ENCODE measurements around the gene ST6GALNAC4. TPM values are rescaled to one million over a fixed set of nuclear protein-coding genes. Genes with fewer than 3 reads are reported as not detected.
A peak's percentile ranks its signal among the peaks of the same experiment; 100 is the strongest.

The ST6GALNAC4 gene
- total and polyA plus RNA-seq, 9 of the 15 experiments (the other 6 are each of a cell fraction or from before 2014, with no cell fraction given) = 2.6 to 43.1 (median 15.4) TPM

DNA sequence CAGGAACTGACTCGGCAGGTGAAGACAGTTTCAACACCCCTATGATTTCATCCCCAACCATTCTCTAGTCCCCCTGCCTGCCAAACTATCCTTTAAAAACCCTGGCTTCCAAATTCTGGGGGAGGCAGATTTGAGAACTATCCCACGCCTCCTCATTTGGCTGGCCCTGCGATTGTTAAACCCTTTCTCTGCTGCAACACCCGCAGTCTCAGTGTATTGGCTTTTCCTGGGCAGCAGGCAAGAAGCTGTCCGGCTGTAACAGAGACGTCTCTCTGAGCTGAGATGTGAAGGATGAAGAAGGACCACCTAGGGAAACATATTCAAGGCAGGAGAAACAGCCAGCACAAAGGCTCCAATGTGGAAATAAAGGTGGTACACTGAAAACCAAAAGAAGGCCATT, 24.0 kb downstream of the ST6GALNAC4 start:
- BruUV-seq (replicated peaks) = no TSS peak
- FAIRE-seq = no peak
- Histone ChIP-seq H3K4me1 (replicated peaks in 1 of 2; ENCODE audit: control insufficient read depth in 2 of 2, insufficient read depth in 2 of 2, low read length in 2 of 2) (peaks cover 0 to 23% of the 10 kb centered on the region in 2 experiments; a peak in 4 of 5 replicates), H3K36me3 (ENCODE audit: control insufficient read depth, insufficient read depth, low read length) (peaks cover 79% of the 10 kb centered on the region), H2AFZ (ENCODE audit: low read depth, low read length) (no peak overlapping the region), H3K9me1 (ENCODE audit: control insufficient read depth, insufficient read depth, low read length) (no peaks in the 10 kb centered on the region), H3K4me3 (no peak overlapping the region), H4K20me1 (replicated peaks; ENCODE audit: control insufficient read depth, insufficient read depth, low read length) (no peaks in the 10 kb centered on the region), H3K4me2 (ENCODE audit: insufficient read depth, low read length) (no peak overlapping the region), H3K9ac (ENCODE audit: insufficient read depth in 1 of 2, low read depth in 2 of 2, low read length in 2 of 2) (no peak overlapping the region), H3K79me2 (ENCODE audit: control insufficient read depth, insufficient read depth, low read length) (peaks cover 13% of the 10 kb centered on the region), H3K9me3 (replicated peaks; ENCODE audit: control insufficient read depth, insufficient read depth, low read depth, low read length) (peaks cover 4% of the 10 kb centered on the region), H3K27me3 (ENCODE audit: control insufficient read depth in 2 of 2, insufficient read depth in 2 of 2, low read length in 2 of 2) (no peaks in the 10 kb centered on the region), H3K27ac (ENCODE audit: extremely low read depth, low read depth, low read length) (no peak overlapping the region)
- CTCF ChIA-PET (ENCODE audit: low intra/inter-chr PET ratio) = no interaction called here
- no peak for TF ChIP-seq BCOR (IDR thresholded peaks at IDR 0.05)
- peak in 1 of 2 experiments; percentile 89; a peak in 2 of 3 replicates for TF ChIP-seq CBX3 (IDR thresholded peaks at IDR 0.05; ENCODE audit: borderline replicate concordance in 1 of 2, low read length in 2 of 2)
- TF ChIP-seq, protein P1, sequence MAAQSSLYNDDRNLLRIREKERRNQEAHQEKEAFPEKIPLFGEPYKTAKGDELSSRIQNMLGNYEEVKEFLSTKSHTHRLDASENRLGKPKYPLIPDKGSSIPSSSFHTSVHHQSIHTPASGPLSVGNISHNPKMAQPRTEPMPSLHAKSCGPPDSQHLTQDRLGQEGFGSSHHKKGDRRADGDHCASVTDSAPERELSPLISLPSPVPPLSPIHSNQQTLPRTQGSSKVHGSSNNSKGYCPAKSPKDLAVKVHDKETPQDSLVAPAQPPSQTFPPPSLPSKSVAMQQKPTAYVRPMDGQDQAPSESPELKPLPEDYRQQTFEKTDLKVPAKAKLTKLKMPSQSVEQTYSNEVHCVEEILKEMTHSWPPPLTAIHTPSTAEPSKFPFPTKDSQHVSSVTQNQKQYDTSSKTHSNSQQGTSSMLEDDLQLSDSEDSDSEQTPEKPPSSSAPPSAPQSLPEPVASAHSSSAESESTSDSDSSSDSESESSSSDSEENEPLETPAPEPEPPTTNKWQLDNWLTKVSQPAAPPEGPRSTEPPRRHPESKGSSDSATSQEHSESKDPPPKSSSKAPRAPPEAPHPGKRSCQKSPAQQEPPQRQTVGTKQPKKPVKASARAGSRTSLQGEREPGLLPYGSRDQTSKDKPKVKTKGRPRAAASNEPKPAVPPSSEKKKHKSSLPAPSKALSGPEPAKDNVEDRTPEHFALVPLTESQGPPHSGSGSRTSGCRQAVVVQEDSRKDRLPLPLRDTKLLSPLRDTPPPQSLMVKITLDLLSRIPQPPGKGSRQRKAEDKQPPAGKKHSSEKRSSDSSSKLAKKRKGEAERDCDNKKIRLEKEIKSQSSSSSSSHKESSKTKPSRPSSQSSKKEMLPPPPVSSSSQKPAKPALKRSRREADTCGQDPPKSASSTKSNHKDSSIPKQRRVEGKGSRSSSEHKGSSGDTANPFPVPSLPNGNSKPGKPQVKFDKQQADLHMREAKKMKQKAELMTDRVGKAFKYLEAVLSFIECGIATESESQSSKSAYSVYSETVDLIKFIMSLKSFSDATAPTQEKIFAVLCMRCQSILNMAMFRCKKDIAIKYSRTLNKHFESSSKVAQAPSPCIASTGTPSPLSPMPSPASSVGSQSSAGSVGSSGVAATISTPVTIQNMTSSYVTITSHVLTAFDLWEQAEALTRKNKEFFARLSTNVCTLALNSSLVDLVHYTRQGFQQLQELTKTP (IDR thresholded peaks at IDR 0.05; ENCODE audit: low read depth in 1 of 2, partially characterized antibody in 2 of 2) = no peak
- no peak for TF ChIP-seq TAF7 (tag; IDR thresholded peaks at IDR 0.05)
- TF ChIP-seq TRIM28 (IDR thresholded peaks at IDR 0.05) = peak; percentile 76; the same call in 1 of the 2 replicates
- TF ChIP-seq GATA2 (CRISPR knock-in tag; IDR thresholded peaks at IDR 0.05) = no peak
- peak; percentile 93 for TF ChIP-seq CBX1 (IDR thresholded peaks at IDR 0.05; ENCODE audit: low read depth)
- TF ChIP-seq GABPB2 (CRISPR knock-in tag; conservative IDR thresholded peaks at IDR 0.05) = no peak
- TF ChIP-seq MED1 (CRISPR knock-in tag; IDR thresholded peaks at IDR 0.05; ENCODE audit: borderline replicate concordance) = no peak
- no peak for TF ChIP-seq PTTG1 (tag; IDR thresholded peaks at IDR 0.05; ENCODE audit: low read depth)
- TF ChIP-seq HNRNPL (IDR thresholded peaks at IDR 0.05; ENCODE audit: low read depth, low read length) = no peak
- TF ChIP-seq CHD4 (IDR thresholded peaks at IDR 0.05; ENCODE audit: insufficient read depth, insufficient replicate concordance, low read depth, low read length, poor library complexity, severe bottlenecking) = no peak
- peak; percentile 97 for TF ChIP-seq CBX5 (IDR thresholded peaks at IDR 0.05; ENCODE audit: borderline replicate concordance, low read depth)
- TF ChIP-seq, protein P2, sequence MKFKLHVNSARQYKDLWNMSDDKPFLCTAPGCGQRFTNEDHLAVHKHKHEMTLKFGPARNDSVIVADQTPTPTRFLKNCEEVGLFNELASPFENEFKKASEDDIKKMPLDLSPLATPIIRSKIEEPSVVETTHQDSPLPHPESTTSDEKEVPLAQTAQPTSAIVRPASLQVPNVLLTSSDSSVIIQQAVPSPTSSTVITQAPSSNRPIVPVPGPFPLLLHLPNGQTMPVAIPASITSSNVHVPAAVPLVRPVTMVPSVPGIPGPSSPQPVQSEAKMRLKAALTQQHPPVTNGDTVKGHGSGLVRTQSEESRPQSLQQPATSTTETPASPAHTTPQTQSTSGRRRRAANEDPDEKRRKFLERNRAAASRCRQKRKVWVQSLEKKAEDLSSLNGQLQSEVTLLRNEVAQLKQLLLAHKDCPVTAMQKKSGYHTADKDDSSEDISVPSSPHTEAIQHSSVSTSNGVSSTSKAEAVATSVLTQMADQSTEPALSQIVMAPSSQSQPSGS (CRISPR knock-in tag; IDR thresholded peaks at IDR 0.05) = no peak
- no peak for TF ChIP-seq CEBPG (CRISPR knock-in tag; IDR thresholded peaks at IDR 0.05)
- TF ChIP-seq CEBPG (tag; conservative IDR thresholded peaks at IDR 0.05 in 1 of 2, IDR thresholded peaks at IDR 0.05 in 1 of 2) = no peak
- 0 out of 2 replicates have a peak, but pooled peaks have one; percentile 38 for TF ChIP-seq ZNF766 (CRISPR knock-in tag; conservative IDR thresholded peaks at IDR 0.05)
- 91% methylated on average over 6 of the region's 6 CpGs for WGBS (ENCODE audit: insufficient coverage, low coverage, missing lambda C conversion rate)
- POLR2A ChIA-PET = interaction anchor here (0.6 to 1.1 kb wide), 2 partner anchors 8 to 48 kb away, joined by 3 read pairs; no protein-coding TSS in a partner anchor
- in situ Hi-C loops (cut with MboI) (no loop called here), intact Hi-C loops (cut with micrococcal nuclease) (no loop called here)
- no peak for ATAC-seq
- no peak for DNase-seq (ENCODE audit: extremely low read depth in 1 of 4, low spot score in 3 of 4)
